CD4-positive, alpha-beta T cell treated with Interleukin-4 for 1 hour (primary cell): Measurements from ENCODE around the gene HSBP1.

Source experiments
- DNase-seq, 2 donors: peaks; one replicate each; pipeline ENCODE4 v3.0.0-alpha.2; 2020 to 2022

HSBP1 gene

DNA sequence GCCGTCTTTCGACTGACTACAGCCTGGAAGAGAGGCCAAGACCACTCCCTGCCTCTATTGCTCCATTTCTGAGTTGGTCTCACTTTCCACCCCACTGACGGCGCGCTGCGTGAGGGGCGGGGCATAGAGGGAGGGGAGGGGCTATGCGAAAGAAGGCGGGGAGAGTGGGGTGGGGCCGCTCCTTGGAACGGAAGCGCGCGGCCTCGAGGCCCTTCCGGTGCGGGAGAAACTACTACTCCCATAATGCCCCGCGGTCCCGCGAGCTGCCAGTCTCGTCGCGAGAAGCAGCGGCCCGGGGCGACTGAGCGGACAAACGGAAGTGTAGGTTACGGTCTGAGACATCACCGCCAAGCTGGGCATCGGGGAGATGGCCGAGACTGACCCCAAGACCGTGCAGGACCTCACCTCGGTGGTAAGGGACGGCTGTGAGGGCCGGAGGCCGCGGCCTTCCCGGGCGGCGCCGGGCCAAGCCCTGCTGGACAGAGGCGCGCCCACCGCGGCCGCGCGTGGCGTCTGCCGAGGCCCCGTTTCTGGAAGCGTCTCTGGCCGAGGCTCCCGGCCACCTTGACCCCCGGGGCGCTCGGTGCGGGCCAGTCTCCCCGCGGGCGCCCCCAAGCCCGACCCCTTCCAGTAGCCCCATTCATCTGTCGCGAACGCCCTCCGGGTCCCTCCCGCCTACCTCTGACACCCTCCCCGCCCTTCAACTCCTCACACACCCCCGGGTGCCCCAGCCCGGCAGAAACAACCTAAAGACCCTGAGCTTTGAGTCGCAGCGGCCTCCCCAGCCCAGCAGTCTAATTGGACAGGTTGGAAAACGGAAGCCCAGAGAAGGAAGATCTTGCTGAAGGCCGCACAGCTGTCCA lies at the start of gene HSBP1:
HSBP1 (plus strand) TSS at position 269 of the 863 bp plus-strand sequence; CDS start at position 368, 99 bp downstream.
- peak; percentile 95 for DNase-seq

DNA sequence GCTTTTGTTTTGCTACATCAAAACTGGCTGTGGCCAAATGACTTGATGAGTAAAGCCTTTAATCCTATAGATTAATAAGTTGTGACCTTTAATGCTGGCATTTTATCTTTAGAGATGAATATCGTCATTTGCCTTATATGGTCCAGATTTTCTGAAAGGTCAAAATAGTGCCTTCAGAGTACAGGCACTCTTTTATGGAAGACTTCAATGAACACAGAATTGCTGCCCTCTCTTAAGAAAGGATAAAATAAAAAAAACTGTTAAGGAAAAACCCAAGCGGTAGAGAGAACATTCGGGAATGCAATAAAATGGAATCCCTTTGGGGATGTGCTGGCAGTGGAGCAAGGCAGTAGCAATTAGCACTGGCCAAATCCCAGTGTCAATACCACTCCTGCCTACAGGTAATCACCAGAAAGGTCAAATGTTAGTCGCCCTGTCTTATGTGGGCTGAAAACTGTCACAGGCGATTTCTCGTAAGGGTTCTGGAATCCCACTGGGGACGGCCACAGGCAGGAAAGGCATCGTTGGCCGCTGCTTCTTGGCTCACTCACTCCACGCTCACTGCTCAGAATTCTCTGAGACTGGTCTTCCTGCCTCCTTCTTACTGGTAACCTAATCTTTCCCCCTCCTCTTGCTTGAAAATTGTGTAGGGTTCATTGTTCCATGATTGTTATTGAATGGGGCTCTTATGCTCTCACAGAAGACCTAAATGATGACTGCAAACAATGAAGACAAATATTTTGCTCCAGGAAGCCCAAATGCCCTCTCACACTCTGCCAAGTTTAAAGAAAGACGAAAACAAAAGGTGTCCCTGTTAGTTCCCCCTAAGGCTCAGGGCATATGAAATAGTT lies 45.4 kb upstream of the HSBP1 start:
- DNase-seq = no peak

GRCh38 chr16:83762992-83763358 lies 44.8 kb upstream of the HSBP1 start:
- DNase-seq = no peak

DNA sequence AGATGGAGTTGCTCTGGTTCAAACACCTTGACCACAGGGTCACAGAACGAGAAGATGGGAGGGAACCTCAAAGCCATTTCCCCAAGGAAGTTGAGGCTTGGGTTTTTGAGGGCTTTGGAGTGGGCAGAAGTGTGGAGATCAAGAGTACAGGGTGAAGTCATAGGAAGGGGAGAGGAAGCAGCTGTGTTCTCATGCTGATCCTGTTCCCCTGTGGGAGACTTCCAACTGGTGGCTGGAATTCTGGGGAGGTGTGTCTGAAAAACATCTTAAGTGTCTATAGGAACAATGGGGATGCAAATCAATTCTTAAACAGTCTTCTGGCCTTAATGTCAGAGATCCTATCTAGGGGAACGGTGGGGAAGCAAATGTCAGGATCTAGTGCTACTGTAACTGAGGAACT lies 38.8 kb upstream of the HSBP1 start:
- DNase-seq = no peak

GRCh38 chr16:83769397-83770008 lies 38.3 kb upstream of the HSBP1 start:
- peak in 1 of 2 donors; percentile 38 for DNase-seq

GRCh38 chr16:83771306-83771942 lies 36.4 kb upstream of the HSBP1 start:
- no peak for DNase-seq

DNA sequence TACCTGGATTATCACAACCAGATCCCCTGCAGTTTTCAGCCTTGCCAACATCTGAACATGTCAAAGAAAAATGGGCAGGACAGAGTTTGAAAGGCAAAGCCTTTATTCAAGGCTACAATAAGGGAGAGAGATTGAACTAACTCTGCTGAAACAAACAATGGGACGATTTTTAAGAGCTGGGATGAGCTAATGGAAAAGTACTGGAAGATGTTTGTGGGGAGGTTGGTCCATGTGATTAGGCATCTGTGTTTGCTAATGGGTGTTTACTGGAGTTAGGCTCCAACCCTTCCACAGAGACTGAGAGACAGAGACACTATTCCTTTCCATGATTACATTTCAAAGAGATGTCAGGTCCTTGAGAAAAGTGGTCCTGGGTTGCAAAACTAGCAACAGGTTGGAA lies 35.0 kb upstream of the HSBP1 start:
- no peak for DNase-seq

DNA sequence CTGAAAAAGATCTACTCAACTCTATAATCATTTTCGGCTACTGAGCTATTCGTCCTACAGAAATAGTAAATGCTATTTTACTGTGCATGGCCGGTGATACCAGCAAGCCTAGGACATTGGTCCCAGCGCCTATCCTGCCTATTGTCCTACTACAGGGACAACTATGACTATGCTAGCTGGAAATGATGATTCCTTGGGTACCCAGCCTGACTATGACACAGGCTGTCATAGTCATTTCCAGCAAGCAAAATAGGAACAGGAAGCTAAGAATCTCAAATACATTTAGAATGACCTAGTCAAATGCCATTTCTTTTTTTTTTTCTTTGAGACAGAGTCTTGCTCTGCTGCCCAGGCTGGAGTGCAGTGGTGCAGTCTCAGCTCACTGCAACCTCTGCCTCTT lies 33.7 kb upstream of the HSBP1 start:
- DNase-seq = no peak

- no peak for DNase-seq
Observed at GRCh38 chr16:83776944-83777343, 30.8 kb upstream of the HSBP1 start.

DNA sequence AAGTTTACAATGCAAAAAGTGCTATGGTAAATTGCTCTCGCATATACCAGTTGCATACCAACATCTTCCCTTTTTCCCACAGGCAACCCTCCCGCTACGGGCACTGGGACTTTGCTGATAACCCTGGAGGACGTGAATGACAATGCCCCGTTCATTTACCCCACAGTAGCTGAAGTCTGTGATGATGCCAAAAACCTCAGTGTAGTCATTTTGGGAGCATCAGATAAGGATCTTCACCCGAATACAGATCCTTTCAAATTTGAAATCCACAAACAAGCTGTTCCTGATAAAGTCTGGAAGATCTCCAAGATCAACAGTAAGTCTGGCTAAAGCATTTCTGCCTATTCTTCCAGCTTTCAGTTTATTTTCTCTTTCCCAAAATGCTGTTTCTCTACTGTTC lies 27.9 kb upstream of the HSBP1 start:
- DNase-seq = no peak

- no peak for DNase-seq
Observed at GRCh38 chr16:83785455-83785854, 22.3 kb upstream of the HSBP1 start.

DNA sequence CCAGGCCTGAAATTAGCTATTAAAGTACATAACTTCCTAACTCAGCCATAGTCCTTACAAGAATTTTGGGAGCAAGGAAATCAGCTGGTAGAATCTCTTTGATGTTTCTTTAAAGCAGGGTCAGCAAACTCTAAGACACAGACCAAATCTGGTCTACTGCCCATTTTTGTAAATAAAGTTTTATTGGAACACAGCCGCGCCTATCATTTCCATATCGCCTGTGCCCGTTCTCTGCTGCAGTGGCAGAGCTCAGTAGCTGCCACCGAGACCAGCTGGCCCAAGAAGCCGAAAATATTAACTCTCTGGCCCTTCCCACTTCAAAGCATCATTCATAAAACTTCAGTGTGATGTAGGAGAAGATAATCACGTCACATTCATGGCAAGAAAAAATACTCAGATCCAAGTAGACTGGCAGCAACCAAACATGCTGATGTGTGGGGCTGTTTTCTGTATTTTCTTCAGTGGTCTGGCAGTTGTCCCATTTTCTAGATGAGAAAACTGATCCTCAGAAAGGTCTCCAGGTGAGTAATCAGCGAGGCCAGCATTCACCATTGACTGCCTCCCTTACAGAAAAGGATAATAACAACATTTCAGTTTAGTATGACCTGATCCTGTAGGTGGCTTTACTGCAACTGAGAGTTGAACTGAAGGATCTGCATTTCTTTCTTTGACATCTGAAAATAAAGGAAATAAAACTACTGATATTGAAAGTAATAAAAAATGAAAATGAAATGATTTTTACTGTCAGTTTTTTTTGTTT lies 18.0 kb upstream of the HSBP1 start:
- DNase-seq = no peak

DNA sequence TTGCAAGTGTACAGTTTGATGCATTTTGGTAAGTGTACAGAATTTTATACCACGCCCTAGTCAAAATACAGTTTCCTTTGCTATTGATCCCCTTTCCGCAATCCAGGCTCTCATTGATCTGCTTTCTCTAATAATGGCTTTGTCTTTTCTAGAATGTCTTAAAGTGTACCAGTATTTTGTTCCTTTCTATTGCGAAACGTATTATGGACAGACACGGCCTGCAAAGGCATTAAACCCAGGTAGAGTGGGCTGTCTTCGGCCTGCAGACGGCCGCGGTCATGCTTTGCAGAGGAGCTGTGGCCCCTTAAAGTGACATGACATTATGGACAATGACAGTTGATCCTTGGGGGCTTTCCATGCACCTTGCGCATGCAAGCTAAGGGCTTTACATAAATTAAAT lies 15.9 kb upstream of the HSBP1 start:
- DNase-seq = no peak

- DNase-seq = no peak
Observed at GRCh38 chr16:83792391-83792790, 15.4 kb upstream of the HSBP1 start.

GRCh38 chr16:83793179-83793578 lies 14.6 kb upstream of the HSBP1 start:
- no peak for DNase-seq

DNA sequence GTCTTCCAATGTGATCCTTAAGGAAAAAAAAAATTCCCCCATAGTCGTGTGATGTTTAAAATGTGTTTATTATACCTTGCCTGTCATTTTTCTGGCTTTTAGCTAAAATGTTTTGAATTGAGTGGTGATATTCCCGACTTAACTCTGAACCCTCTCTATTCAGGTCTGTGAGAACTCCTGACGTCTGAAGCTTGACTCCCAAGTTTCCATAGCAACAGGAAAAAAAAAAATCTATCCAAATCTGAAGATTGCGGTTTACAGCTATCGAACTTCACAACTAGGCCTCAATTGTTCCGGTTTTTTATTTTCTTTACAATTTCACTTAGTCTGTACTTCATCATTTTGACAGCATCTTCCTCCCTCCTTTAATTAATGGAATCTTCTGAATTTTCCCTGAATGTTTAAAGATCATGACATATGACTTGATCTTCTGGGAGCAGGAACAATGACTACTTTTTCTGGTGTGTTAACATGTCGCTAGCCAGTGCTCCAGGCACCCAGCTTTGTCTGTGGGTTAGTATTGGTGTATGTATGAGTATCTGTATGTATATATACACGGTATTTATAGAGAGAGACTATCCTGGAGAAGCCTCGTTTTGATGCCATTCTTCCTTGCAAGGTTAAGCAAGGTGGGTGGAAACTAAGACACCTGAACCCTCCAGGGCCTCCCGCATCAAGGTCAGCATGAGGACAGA lies 12.8 kb upstream of the HSBP1 start:
- DNase-seq = no peak

DNA sequence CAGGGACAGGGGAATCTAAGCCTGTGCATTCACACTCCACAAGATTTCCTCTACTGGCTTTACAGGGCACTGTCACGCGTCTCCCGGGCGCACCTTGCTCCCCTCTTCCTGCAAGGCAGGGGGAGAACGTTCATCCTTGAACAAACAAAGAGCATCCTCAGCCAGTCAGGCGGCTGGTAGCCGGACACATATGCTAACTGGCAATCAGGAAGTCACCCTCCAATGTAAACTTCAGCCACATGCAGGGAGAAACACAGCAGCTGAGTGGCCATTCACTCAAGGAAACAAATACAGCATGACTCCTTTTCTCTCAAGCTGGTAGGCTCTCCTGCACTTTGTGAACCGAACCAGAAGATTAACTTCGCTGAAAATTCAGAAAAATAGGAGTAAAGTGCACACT lies 10.8 kb upstream of the HSBP1 start:
- no peak for DNase-seq

DNA sequence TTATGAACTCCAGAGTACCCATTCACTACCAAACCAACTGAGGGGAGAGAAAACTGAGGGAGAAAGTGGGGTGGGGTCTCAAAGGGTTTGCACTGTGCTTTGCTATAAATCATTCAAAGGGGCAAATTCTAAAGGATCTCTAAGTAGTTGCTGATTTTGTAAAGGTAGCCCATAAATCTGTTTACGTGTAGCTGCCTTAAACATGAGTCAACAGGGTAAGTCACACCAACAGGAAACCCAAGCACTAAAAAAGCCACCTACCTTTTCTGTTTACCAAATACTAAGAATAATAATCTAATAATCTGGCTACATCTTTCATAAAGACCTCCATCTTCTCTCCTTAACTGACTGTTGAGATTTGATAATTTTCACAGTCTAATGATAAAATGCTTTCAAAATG lies 8.4 kb upstream of the HSBP1 start:
- no peak for DNase-seq

DNA sequence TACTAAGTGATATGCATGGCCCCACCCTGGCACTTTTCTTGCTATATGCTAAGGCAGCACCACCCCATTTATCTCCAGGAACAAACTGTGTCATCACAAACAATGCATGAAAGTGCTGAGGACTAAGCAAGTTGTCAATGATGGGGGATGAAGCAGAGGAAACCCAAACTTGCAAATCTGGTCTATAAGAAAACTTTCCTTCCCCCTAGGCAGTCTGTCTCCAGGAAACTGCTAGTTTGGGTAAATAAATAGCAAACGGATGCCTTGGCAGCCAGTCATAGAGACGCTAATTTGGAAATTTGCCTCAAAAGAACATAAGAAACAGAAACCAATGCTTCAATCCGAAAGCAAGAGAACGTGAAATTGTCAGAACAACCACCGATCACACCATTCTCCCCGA lies 5.6 kb upstream of the HSBP1 start:
- peak in 1 of 2 donors; percentile 14 for DNase-seq

DNA sequence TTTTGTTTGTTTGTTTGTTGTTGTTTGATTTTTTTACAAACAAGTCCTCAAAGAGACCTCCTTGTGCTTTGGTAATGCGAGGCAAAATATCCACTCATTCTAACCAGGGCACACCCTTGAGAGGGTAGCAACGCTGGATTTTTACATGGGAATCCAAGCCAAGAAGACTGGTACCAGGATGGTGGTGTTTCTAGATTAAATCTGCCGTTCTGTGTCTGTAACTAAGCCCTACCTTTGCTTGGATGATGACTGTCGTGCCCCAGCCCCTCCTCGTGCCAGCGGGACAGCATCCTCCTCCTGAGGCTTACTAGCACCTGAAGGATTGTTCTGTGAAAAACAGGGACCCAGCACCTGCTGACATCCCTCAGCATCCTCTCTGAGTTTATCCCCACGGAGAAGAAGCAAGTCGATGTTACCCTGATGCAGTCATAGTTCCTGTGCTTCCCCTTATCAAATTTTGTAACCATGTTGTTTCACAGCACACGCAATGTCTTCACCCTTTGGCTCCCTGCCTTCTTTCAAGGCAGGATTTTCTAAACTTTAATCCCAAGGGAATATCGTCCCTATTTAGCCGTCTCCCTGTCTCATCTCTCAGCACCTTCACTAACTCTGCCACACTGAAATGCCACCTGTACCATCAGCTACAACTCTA lies 5.1 kb upstream of the HSBP1 start:
- DNase-seq = no peak

- DNase-seq = no peak
Observed at GRCh38 chr16:83803811-83804210, 4.0 kb upstream of the HSBP1 start.
